LNCaP clone FGC (cell line): Measurements from ENCODE around the gene HOXC11.
A peak's percentile ranks its signal among the peaks of the same experiment; 100 is the strongest.

Experiments used
- DNase-seq: peaks from one replicate; pipeline ENCODE4 v3.0.0-alpha.2; 2011; ENCODE audit warnings: low read depth
- H3K4me3 ChIP-seq: 2 replicates; pipeline ENCODE4 v1.5.1; 2011; ENCODE audit warnings: mild to moderate bottlenecking, low read depth, low read length, control low read depth
- CTCF ChIP-seq: IDR thresholded peaks from 2 replicates; pipeline ENCODE4 v1.5.1; 2012; ENCODE audit warnings: mild to moderate bottlenecking; ENCODE audit not compliant: control insufficient read depth, insufficient read depth; ENCODE audit errors: extremely low read depth

HOXC11 gene

GRCh38 chr12:54002915-54003389, 30.0 kb downstream of the HOXC11 start:
- H3K4me3 ChIP-seq = no peak overlapping the region
- TF ChIP-seq CTCF = no peak
- DNase-seq = no peak

- no peak for TF ChIP-seq CTCF
- no peak overlapping the region for H3K4me3 ChIP-seq
- DNase-seq = peak; percentile 71
These were observed 30.7 kb downstream of the HOXC11 start for GRCh38 chr12:54003625-54004024.

- no peak for DNase-seq
- no peak overlapping the region for H3K4me3 ChIP-seq
- no peak for TF ChIP-seq CTCF
These were observed 31.3 kb downstream of the HOXC11 start for GRCh38 chr12:54004063-54004840.

- no peak for TF ChIP-seq CTCF
- H3K4me3 ChIP-seq = no peak overlapping the region
- no peak for DNase-seq
These were observed 32.1 kb downstream of the HOXC11 start for GRCh38 chr12:54004841-54005530.

GRCh38 chr12:54005531-54005852, 32.6 kb downstream of the HOXC11 start:
- no peak overlapping the region for H3K4me3 ChIP-seq
- TF ChIP-seq CTCF = no peak
- no peak for DNase-seq

- TF ChIP-seq CTCF = peak; percentile 96
- no peak for DNase-seq
- no peak overlapping the region for H3K4me3 ChIP-seq
These were observed 33.1 kb downstream of the HOXC11 start for GRCh38 chr12:54005853-54006558.
